NCI-H1092 (cell line): Measurements from ENCODE around the gene NGFR.

Experiments used
- DNase-seq: peaks from one replicate; lab custom pipeline; 2025; lab: John Stamatoyannopoulos, UW

NGFR gene, protein sequence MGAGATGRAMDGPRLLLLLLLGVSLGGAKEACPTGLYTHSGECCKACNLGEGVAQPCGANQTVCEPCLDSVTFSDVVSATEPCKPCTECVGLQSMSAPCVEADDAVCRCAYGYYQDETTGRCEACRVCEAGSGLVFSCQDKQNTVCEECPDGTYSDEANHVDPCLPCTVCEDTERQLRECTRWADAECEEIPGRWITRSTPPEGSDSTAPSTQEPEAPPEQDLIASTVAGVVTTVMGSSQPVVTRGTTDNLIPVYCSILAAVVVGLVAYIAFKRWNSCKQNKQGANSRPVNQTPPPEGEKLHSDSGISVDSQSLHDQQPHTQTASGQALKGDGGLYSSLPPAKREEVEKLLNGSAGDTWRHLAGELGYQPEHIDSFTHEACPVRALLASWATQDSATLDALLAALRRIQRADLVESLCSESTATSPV

GRCh38 chr17:49494986-49495841, at the start of gene NGFR:
NGFR (plus strand) TSS chr17:49495293; CDS start chr17:49495418, 125 bp downstream.
- no peak for DNase-seq

- DNase-seq = no peak
Measured at GRCh38 chr17:49445591-49445990, 49.5 kb upstream of the NGFR start.

DNA sequence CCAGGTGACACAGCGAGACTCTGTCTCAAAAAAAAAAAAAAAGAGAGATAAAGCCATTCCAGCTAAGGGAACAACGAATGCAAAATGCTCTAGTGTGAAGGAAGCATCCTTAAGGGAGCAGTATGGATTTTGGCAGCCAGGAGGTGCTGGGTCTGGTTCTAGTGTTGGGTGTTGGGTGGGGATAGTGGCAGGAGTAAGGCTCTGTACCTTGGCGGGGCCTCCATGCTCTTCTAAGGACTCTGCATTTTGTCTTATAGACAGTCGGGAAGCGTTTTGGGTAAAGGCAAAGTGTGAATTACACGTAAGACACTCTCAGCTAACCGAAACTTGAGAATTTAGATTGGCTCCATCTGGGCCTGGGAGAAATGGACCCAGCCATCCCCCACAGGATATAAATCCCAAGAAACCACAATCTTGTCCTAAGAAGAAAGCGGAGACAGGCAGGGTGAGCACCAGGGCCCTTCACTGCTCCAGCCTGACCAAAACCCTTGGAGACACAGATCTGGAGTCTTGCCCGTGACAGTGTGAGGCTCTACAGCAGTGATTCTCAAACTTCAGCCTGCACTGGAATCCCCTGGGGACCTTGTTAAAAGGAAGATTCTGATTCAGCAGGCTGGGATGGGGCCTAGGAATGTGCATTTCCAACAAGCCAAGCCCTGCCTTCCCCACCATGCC, 47.3 kb upstream of the NGFR start:
- no peak for DNase-seq

DNA sequence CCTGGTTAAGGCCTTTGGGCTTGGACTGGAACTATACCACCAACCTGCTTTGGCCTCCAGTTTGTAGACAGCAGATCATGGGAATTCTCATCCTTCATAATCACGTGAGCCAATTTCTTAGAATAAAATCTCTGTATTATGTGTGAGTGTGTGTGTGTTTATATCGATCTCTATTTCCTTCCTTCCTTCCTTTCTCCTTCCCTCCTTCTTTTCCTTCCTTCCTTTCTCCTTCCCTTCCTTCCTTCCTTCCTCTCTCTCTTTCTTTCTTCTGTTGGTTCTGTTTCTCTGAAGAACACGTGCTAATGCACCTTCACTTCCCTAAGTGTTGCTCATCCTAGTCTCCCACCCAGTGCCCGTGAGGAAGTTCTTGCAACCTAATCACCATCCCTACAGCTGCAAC, 44.9 kb upstream of the NGFR start:
- DNase-seq = no peak

DNA sequence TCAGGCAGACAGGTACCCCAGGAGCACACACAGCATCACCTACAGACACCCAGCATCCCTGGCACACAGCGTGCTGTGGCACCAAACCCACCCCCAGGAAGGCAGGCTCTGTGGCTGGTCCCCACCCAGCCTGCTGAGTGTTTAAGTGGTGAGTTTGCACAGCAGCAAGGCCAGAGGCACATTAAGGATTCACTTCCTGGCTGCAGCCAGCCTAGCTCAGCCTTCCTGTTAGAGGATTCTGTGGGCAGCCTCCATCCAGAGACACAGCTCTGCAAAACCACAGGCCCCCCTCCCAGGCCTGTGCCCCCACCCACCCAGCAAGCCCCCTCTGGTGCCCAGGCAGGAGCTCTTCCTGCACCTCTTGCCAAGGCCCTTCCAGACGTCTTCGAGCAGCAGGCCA, 44.4 kb upstream of the NGFR start:
- DNase-seq = no peak

- DNase-seq = no peak
Measured at GRCh38 chr17:49452201-49452600, 42.9 kb upstream of the NGFR start.

- no peak for DNase-seq
Measured at GRCh38 chr17:49452661-49453060, 42.4 kb upstream of the NGFR start.

DNA sequence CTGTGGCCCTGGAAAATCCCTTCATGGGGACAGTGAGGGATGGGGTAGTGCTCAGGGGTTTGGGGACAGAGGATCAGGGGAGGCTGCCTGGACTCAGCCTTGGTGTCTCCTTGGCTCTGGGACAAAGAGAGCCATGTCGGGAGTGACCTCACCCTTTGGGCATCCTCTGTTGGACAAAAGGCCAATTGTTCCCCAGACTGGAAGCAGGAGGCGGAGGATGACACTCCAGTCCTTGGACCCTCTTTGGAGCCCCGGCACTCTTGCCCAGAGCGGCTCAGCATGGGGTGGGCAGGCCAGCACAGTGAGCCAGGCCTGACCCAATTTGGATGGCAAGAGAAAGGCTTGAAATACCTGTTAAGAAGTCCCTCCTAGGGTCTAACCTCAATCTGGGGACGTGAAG, 41.0 kb upstream of the NGFR start:
- no peak for DNase-seq

DNA sequence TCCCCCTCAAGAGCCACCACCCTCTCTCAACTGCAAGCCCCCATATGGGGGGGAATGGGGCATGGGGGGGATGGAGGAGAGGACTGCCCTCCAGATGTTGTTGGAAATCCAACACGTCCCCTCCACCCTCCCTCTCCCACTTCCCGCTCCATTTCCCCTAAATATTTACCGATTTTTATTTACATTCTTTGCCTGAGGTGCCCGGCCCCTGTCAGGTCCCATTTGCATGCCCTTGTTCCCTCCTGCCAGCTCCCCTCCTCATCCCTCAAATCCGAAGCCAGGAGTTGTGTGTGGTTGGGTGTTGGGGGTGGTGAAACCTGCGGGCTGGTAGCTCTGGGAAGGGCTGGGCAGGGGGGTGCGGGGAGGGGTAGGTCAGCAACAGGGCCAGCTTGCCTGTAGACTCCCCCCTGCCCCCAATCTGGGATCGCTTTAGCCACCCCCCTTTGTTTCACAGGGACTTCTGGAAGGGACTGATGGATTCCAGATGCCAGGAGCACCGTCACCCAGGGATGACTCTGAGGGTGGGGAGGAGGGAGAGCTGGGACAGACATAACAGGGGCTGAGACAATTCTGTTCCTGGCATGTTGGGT, 39.7 kb upstream of the NGFR start:
- no peak for DNase-seq

- DNase-seq = no peak
Measured at GRCh38 chr17:49456183-49456965, 38.7 kb upstream of the NGFR start.

- DNase-seq = no peak
Measured at GRCh38 chr17:49457564-49458535, 37.2 kb upstream of the NGFR start.

DNA sequence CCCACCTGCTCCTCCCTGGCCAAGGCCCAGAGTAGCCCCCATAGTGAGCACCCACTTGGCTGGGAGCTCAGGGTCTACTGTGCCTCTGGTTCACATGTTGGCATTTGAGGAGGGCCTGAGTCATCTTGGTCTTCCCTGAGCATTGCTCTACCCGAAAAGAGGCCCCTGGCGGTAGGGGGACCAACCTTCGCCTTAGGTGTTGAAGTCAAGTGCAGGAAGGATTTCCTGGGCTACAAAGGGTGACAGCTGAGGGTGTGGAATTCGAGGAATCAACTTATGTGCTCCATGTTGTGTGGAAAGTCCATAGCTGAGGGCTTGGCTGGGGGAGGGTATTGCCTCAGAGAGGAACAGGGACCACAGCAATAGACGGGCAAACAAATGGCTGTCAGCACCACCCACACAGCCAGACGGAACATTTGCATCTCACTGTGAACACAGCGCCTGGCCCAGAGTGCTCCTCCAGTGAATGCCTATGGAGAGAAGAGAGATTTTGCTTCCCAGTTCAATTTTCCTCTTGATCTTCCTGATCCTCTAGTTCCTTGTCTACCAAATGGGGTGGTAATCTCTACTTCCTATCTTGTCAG, 35.6 kb upstream of the NGFR start:
- DNase-seq = no peak

DNA sequence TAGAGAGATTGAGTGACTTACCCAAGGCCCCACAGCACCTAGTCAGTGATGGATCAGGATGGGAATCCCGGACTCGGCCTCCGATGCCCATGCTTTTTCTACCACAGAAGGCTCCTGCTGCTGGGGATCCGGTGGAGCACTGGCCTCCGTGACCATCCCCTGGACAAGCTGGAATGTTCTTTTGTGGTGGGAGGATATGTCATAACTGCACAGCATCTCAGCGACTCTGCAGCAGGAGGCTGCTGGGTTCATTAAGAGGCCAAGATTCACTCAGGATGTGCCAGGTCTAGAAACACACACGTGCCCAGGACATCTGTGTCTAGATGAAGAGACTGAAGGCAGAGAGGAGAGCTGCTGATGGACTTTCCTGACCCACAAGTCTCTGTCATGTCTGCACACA, 34.7 kb upstream of the NGFR start:
- no peak for DNase-seq

GRCh38 chr17:49461580-49461979, 33.5 kb upstream of the NGFR start:
- DNase-seq = no peak

DNA sequence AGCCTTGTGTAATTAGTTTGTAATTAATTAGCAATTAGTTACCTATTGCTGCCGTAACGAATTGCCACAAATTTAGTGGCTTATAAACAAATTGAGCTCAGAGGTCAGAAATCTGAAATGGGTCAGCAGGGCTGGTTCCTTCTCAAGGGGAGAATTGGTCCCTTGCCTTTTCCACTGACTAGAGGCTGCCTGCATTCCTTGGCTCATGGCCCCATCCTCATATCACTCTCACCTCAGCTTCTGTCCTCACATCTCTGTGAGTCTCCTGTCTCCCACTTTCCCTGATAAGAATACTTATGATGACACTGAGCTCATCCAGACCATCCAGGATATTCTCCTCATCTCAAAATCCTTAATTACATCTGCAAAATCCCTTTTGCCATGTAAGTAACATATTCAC, 31.0 kb upstream of the NGFR start:
- DNase-seq = no peak

- no peak for DNase-seq
Measured at GRCh38 chr17:49465331-49465903, 29.7 kb upstream of the NGFR start.

- DNase-seq = no peak
Measured at GRCh38 chr17:49466436-49466835, 28.7 kb upstream of the NGFR start.

- no peak for DNase-seq
Measured at GRCh38 chr17:49467175-49467574, 27.9 kb upstream of the NGFR start.

GRCh38 chr17:49468811-49469385, 26.2 kb upstream of the NGFR start:
- no peak for DNase-seq
